BJ (cell line): ENCODE data around the gene AMN. TPM values are rescaled to one million over a fixed set of nuclear protein-coding genes. Genes with fewer than 3 reads are reported as not detected.

Source experiments
- CTCF ChIA-PET: fragments of 350-600 bp; formaldehyde crosslinking; extraction: SDS; loops from one replicate; lab custom pipeline; 2021; ENCODE audit warnings: antibody characterized with exemption, inconsistent platforms; lab: Yijun Ruan, JAX
- POLR2A ChIA-PET: fragments of 300-600 bp; sonication (Branson Sonifier 250); formaldehyde crosslinking; extraction: SDS; loops from one replicate; lab custom pipeline; 2021; ENCODE audit warnings: antibody characterized with exemption; lab: Charles Lee
- DNase-seq: peaks from one replicate; pipeline ENCODE4 v3.0.0-alpha.2; 2011; ENCODE audit warnings: low read depth
- H3K27me3 ChIP-seq: 2 replicates; pipeline ENCODE4 v1.6.0; 2011; ENCODE audit warnings: low read length; ENCODE audit not compliant: control insufficient read depth, insufficient read depth
- H3K36me3 ChIP-seq: 2 replicates; pipeline ENCODE4 v1.5.1; 2011; ENCODE audit warnings: low read length; ENCODE audit not compliant: control insufficient read depth, insufficient read depth
- H3K4me3 ChIP-seq: 2 replicates; pipeline ENCODE4 v1.5.1; 2011; ENCODE audit warnings: low read depth, mild to moderate bottlenecking, control low read depth, low read length
- CTCF ChIP-seq: IDR thresholded peaks from 2 replicates; pipeline ENCODE4 v1.5.1; 2011; ENCODE audit warnings: low read depth, mild to moderate bottlenecking, control low read depth, inconsistent platforms, low read length, moderate library complexity; ENCODE audit not compliant: insufficient read depth
- polyA plus RNA-seq: library from polyadenylated mRNA; depleted of rRNA; stranded (reverse); fragments of >200 nt; gene quantifications from 2 replicates; pipeline ENCODE4 v1.2.3, GENCODE V29; 2011

Gene AMN
- polyA plus RNA-seq, 1 experiment = 0.17 TPM

DNA sequence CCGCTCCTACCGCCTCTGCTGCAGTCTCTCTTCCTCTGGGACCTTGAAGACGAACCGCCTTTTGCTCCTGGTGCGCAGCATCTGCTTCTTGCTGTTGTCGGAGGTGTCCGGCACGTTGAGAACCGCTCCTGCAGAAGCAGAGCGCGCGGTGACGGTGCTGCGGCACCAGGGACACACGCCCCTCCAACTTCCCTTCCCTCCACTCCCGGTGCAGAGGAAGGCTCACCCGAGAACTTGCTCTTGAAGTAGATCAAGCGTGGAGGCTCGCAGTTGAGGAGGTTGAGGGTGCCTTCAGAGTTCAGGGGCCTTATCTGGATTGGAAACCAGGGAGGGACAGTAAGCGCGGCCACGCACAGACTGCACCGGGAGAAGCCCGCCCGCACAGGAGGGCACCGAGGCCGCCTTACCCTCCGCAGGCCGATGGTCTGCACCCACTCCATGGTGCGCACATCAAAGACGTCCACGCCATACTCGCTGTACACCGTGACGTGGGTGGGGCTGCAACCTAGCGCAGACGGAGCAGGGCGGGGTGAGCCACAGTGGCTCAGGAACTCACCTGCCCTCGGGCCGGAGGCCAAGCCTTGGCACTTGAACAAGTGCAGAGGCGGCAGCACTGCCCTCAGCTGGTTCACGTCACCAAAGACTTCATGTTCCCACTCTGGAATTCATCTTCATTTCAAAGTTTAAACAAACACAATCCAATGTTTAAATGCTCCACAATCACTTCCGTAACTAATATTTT, 17.5 kb downstream of the AMN start:
- ChIA-PET POLR2A (no interaction called here), CTCF (interaction anchor here (1.0 kb wide), 1 partner anchor 157 kb away, joined by 3 read pairs; no protein-coding TSS in a partner anchor)
- peaks cover 51% of the 10 kb centered on the region for H3K36me3 ChIP-seq

DNA sequence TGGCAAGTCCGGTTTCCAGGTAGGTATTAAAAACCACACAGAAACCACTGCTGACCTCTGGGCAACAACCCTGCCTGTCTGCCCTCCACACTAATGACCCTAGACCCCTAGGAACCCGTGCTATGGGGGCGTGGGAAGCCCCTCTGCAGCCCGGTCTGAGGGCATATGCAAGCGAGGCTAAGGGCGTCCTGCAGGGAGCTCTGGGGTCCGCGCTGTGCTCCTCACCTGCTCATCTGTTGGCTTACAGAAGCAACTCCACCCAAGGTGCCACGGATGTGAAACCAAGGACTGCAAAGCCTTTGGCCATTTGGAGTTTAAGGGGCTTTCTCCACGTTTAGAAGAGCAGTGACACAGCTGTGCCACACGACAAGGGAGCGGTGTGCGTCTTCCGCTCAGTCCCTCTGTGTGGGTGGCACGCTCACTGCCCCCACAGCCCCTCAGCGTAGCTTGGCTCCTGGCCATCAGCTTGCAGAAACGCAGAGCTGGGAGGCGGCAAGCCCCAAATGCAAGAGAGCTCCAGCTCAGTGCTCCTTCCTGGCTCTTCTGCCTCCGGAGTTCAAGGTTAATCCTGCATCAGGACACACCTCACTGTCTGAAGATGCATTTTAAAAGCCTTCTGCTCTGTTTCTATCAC, 18.4 kb downstream of the AMN start:
- TF ChIP-seq CTCF = no peak
- H3K4me3 ChIP-seq = no peak overlapping the region
- ChIA-PET CTCF (interaction anchor here (1.0 kb wide), 1 partner anchor 158 kb away, joined by 3 read pairs; no protein-coding TSS in a partner anchor), POLR2A (no interaction called here)
- no peaks in the 10 kb centered on the region for H3K27me3 ChIP-seq
- DNase-seq = no peak
- H3K36me3 ChIP-seq = peaks cover 59% of the 10 kb centered on the region

More for the DNA sequence above, 17.5 kb downstream of the AMN start:
- no peak for TF ChIP-seq CTCF
- Histone ChIP-seq H3K27me3 (no peaks in the 10 kb centered on the region), H3K4me3 (no peak overlapping the region)
- no peak for DNase-seq

DNA sequence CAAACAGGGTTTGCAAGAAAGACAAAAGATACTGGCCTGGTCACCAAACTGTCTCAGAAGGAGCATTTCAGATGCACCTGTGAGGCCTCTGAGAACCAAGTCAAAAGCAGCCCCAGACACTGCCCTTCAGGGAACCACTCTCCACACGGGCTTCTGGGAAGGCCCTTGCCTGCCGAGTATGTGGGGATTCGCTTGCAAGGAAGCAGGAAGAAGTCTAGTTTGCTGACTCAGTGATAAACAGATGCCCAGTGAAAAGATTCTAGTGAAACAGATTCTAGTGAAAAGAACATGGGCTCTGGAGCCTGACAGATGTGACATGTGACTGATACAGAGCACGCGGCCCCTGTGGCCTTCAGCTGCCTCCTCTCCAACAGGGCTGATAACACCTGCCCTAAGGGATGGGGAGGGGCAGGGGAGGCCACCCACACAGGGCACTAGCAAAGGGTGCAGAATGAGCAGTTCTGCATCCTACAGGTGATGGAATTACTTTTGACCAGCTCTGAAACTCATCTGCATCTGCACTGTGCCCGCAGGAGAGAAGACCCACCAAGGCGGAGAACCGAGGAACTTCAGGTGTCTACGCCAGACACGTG, 19.1 kb downstream of the AMN start:
- Histone ChIP-seq H3K36me3 (peaks cover 62% of the 10 kb centered on the region), H3K4me3 (no peak overlapping the region), H3K27me3 (no peaks in the 10 kb centered on the region)
- CTCF ChIA-PET = no interaction called here
- no peak for DNase-seq
- POLR2A ChIA-PET = no interaction called here
- no peak for TF ChIP-seq CTCF

GRCh38 chr14:102942069-102942468, 19.6 kb downstream of the AMN start:
- ChIA-PET POLR2A (no interaction called here), CTCF (no interaction called here)
- TF ChIP-seq CTCF = no peak
- H3K36me3 ChIP-seq = peaks cover 65% of the 10 kb centered on the region
- no peak overlapping the region for H3K4me3 ChIP-seq
- H3K27me3 ChIP-seq = no peaks in the 10 kb centered on the region
- no peak for DNase-seq

DNA sequence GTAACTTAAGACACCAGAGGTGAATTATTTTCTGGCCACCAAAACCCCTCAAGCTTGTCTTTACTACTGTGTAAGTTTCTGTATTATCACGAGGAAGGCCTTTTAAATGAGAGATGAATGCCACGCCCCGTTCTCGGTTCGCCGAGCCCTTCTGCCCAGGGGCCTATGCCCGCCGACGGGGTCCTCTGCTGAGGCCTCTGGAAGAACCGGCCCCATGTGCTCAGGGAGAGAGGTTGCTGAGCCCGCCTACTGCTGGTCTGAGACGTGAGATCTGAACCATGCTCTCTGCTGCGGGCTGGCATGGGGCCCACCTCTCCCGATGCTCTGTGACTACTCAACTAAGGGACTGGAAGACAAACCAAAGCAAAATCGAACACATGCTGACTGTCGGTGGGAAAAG, 21.0 kb downstream of the AMN start:
- Histone ChIP-seq H3K27me3 (no peaks in the 10 kb centered on the region), H3K36me3 (peaks cover 59% of the 10 kb centered on the region), H3K4me3 (no peak overlapping the region)
- CTCF ChIA-PET = no interaction called here
- DNase-seq = no peak
- TF ChIP-seq CTCF = no peak
- POLR2A ChIA-PET = interaction anchor here (0.8 kb wide), 1 partner anchor 12 kb away, joined by 3 read pairs; no protein-coding TSS in a partner anchor
